Endothelial cell of umbilical vein (primary cell): ENCODE measurements around the gene EPHA4. TPM values are rescaled to one million over a fixed set of nuclear protein-coding genes. Genes with fewer than 3 reads are reported as not detected.

Experiments used
- BruUV-seq: library from RNA; stranded (reverse); fragments of 400-500 nt; replicated peaks from 2 replicates; lab custom pipeline; 2021; lab: Mats Ljungman, UMichigan
- CTCF ChIA-PET: fragments of 300-600, 350-600 bp; sonication (Branson Sonifier 250); formaldehyde crosslinking; loops from one replicate; lab custom pipeline; 2021; ENCODE audit warnings: antibody characterized with exemption, inconsistent platforms; lab: Charles Lee
- POLR2A ChIA-PET: fragments of 300-600, 350-600 bp; sonication (Branson Sonifier 250); formaldehyde crosslinking; loops from one replicate; lab custom pipeline; 2021; ENCODE audit warnings: antibody characterized with exemption, inconsistent platforms; lab: Charles Lee
- DNase-seq: peaks from one replicate; pipeline ENCODE4 v3.0.0-alpha.2; 2011; ENCODE audit warnings: low read depth, low spot score
- FAIRE-seq: peaks from 2 replicates; lab custom pipeline; 2011; peaks lifted over from hg19 to GRCh38; lab: Jason Lieb, UNC
- H2AFZ ChIP-seq: 2 replicates; pipeline ENCODE4 v1.6.0; 2012; ENCODE audit warnings: low read depth, low read length, control low read depth, inconsistent platforms
- H3K27ac ChIP-seq: 2 replicates; pipeline ENCODE4 v1.5.1; 2011; ENCODE audit warnings: low read depth, mild to moderate bottlenecking, control low read depth, low read length, moderate library complexity; ENCODE audit not compliant: insufficient read depth
- H3K27me3 ChIP-seq, 2 experiments: 2 replicates each; pipeline versions ENCODE4 v1.6.0 to v1.6.1; 2011; ENCODE audit warnings: low read length in 2 of 2, mixed read lengths in 1 of 2; ENCODE audit not compliant: control insufficient read depth in 2 of 2, insufficient read depth in 2 of 2
- H3K36me3 ChIP-seq, 2 experiments: 2 replicates in 1 of 2; 3 replicates in 1 of 2; pipeline ENCODE4 v1.5.1; 2011; ENCODE audit warnings: low read length in 2 of 2, mild to moderate bottlenecking in 1 of 2, moderate library complexity in 1 of 2; ENCODE audit not compliant: control insufficient read depth in 2 of 2, insufficient read depth in 2 of 2; ENCODE audit errors: extremely low read depth in 1 of 2
- H3K4me1 ChIP-seq: 3 replicates; pipeline ENCODE4 v1.5.1; 2011; ENCODE audit warnings: mild to moderate bottlenecking, low read length; ENCODE audit not compliant: control insufficient read depth, insufficient read depth; ENCODE audit errors: extremely low read depth
- H3K4me2 ChIP-seq: 2 replicates; pipeline ENCODE4 v1.6.1; 2011; ENCODE audit warnings: low read length, control low read depth, mixed read lengths; ENCODE audit not compliant: insufficient read depth
- H3K4me3 ChIP-seq, 3 experiments: fragments of 200-600 bp in 1 of 3; sonication (generic), shearing (Covaris generic) in 1 of 3; replicated peaks in 1 of 3; 2 replicates each; pipeline ENCODE4 v1.5.1; 2011 to 2016; ENCODE audit warnings: control low read depth in 3 of 3, low read length in 3 of 3, mild to moderate bottlenecking in 2 of 3, inconsistent platforms in 1 of 3, low read depth in 1 of 3, moderate library complexity in 1 of 3; ENCODE audit not compliant: insufficient read depth in 1 of 3
- H3K79me2 ChIP-seq: 2 replicates; pipeline ENCODE4 v1.6.0; 2012; ENCODE audit warnings: low read length, inconsistent platforms; ENCODE audit not compliant: control insufficient read depth, insufficient read depth
- H3K9ac ChIP-seq: replicated peaks from 2 replicates; pipeline ENCODE3; 2011; ENCODE audit warnings: low read length, control low read depth; ENCODE audit not compliant: insufficient read depth; ENCODE audit errors: extremely low read depth
- H3K9me1 ChIP-seq: replicated peaks from 3 replicates; pipeline ENCODE4 v1.6.0; 2011; ENCODE audit warnings: mild to moderate bottlenecking, low read length; ENCODE audit not compliant: control insufficient read depth, insufficient read depth; ENCODE audit errors: extremely low read depth
- H3K9me3 ChIP-seq: replicated peaks from 2 replicates; pipeline ENCODE4 v1.5.1; 2012; ENCODE audit warnings: low read length, inconsistent platforms; ENCODE audit not compliant: control insufficient read depth, insufficient read depth
- H4K20me1 ChIP-seq: replicated peaks from 2 replicates; pipeline ENCODE3; 2011; ENCODE audit warnings: mild to moderate bottlenecking, low read length; ENCODE audit not compliant: control insufficient read depth, insufficient read depth; ENCODE audit errors: extremely low read depth
- CTCF ChIP-seq, 2 donors: IDR thresholded peaks; 1 replicate in 1 of 2; 2 replicates in 1 of 2; pipeline ENCODE4 v1.5.1; 2011; ENCODE audit warnings: low read length in 2 of 2, mild to moderate bottlenecking in 2 of 2, moderate library complexity in 2 of 2, control low read depth in 1 of 2, inconsistent platforms in 1 of 2, low read depth in 1 of 2; ENCODE audit not compliant: insufficient read depth in 1 of 2; ENCODE audit errors: extremely low read depth in 1 of 2
- EZH2 ChIP-seq: IDR thresholded peaks from 2 replicates; pipeline ENCODE4 v1.6.1; 2012; ENCODE audit warnings: borderline replicate concordance, low read depth, mild to moderate bottlenecking, moderate library complexity, low read length, inconsistent platforms; ENCODE audit not compliant: severe bottlenecking
- FOS ChIP-seq: IDR thresholded peaks from 2 replicates; pipeline ENCODE4 v1.6.1; 2011; ENCODE audit warnings: mild to moderate bottlenecking, low read length, moderate library complexity, borderline replicate concordance; ENCODE audit not compliant: insufficient read depth
- GATA2 ChIP-seq: IDR thresholded peaks from 2 replicates; pipeline ENCODE4 v1.7.0; 2011; ENCODE audit warnings: low read depth, mild to moderate bottlenecking, moderate library complexity, mixed read lengths, low read length; ENCODE audit not compliant: insufficient read length, insufficient read depth
- JUN ChIP-seq: IDR thresholded peaks from 2 replicates; pipeline ENCODE4 v1.6.1; 2011; ENCODE audit warnings: borderline replicate concordance, low read depth; ENCODE audit not compliant: insufficient read length, insufficient read depth
- MAX ChIP-seq: IDR thresholded peaks from 2 replicates; pipeline ENCODE4 v1.6.1; 2011; ENCODE audit not compliant: insufficient read depth, insufficient read length
- MYC ChIP-seq: IDR thresholded peaks from one replicate; pipeline ENCODE4 v1.6.1; 2011; ENCODE audit warnings: mild to moderate bottlenecking, low read depth, low read length
- POLR2A ChIP-seq: IDR thresholded peaks from 2 replicates; pipeline ENCODE4 v1.6.1; 2012; ENCODE audit warnings: low read depth, mild to moderate bottlenecking, control low read depth, low read length
- POLR2AphosphoS5 ChIP-seq: IDR thresholded peaks from 2 replicates; pipeline ENCODE4 v1.6.1; 2012; ENCODE audit warnings: low read depth, mild to moderate bottlenecking, control low read depth, low read length, moderate library complexity; ENCODE audit not compliant: insufficient read depth
- dilution Hi-C: fragments of 300-500 bp; cut with MboI; formaldehyde crosslinking; loops from one replicate; pipeline ENCODE4 v1.15.0; 2019; ENCODE audit warnings: low sequenced_read_pairs; ENCODE audit not compliant: extremely low pct_ligation_motif_present
- intact Hi-C: fragments of 100-400 bp; cut with micrococcal nuclease; formaldehyde crosslinking; loops from one replicate; pipeline ENCODE4 v1.10.0; 2022
- polyA plus RNA-seq, 4 experiments: library from polyadenylated mRNA; depleted of rRNA in 3 of 4; stranded (reverse) in 3 of 4; unstranded in 1 of 4; fragments of >200 nt; gene quantifications; 2 replicates each; pipeline versions ENCODE4 v1.2.1 to v1.2.3, GENCODE V29; 2011 to 2012; ENCODE audit warnings: missing spikeins in 1 of 4
- total RNA-seq: library from RNA; stranded (reverse); gene quantifications from 2 replicates; pipeline ENCODE4 v1.2.3, GENCODE V29; 2021

EPHA4 gene
- total and polyA plus RNA-seq, 2 donors (not counting 3 experiments of a cell fraction or from before 2014, with no cell fraction given) = 11.9 to 19.8 TPM

- no peaks in the 10 kb centered on the region for H3K9me3 ChIP-seq
- H4K20me1 ChIP-seq = no peaks in the 10 kb centered on the region
- no peaks in the 10 kb centered on the region for H3K27me3 ChIP-seq
- ChIA-PET CTCF (interaction anchor here (2.7 kb wide), 1 partner anchor 13 kb away, joined by 7 read pairs; no protein-coding TSS in a partner anchor), POLR2A (no interaction called here)
- no peak overlapping the region for H3K9ac ChIP-seq
- H3K4me2 ChIP-seq = no peak overlapping the region
- no peaks in the 10 kb centered on the region for H3K36me3 ChIP-seq
- TF ChIP-seq GATA2 (no peak), FOS (no peak), EZH2 (no peak), MAX (no peak), POLR2AphosphoS5 (no peak), MYC (no peak), CTCF (IDR thresholded peaks at IDR 0.05; ENCODE audit: extremely low read depth in 1 of 2, insufficient read depth in 1 of 2, low read depth in 1 of 2, low read length in 2 of 2) (no peak), POLR2A (no peak), JUN (no peak)
- peaks cover 11% of the 10 kb centered on the region for H3K4me1 ChIP-seq
- dilution Hi-C loops = no loop called here
- DNase-seq = no peak
- H3K4me3 ChIP-seq = no peak overlapping the region
- BruUV-seq = no TSS peak
- no peaks in the 10 kb centered on the region for H3K9me1 ChIP-seq
- intact Hi-C loops = no loop called here
- no peak overlapping the region for H3K27ac ChIP-seq
- FAIRE-seq = no peak
- no peaks in the 10 kb centered on the region for H3K79me2 ChIP-seq
- H2AFZ ChIP-seq = no peak overlapping the region
These were observed 44.5 kb upstream of the EPHA4 start for GRCh38 chr2:221616561-221616960.
